ENCODE results near the gene RAPGEF6. TPM values are rescaled to one million over a fixed set of nuclear protein-coding genes. Genes with fewer than 3 reads are reported as not detected.

RAPGEF6 gene
- total RNA-seq, 1 experiment from 2014 or later: 9.7 TPM

GRCh38 chr5:131386124-131386523, 248.9 kb downstream of the RAPGEF6 start:
- POLR2A ChIA-PET (ENCODE audit: unreplicated experiment): no interaction called here
- H3F3A ChIP-seq (ENCODE audit: low read length, unreplicated experiment): no peaks in the 10 kb centered on the region
- DNase-seq (no peak), ATAC-seq (no peak)
- H3K4me1 ChIP-seq (ENCODE audit: insufficient read depth, low read length): peaks cover 8% of the 10 kb centered on the region; the same call in 1 of the 2 replicates
- no peak overlapping the region for H3K4me2 ChIP-seq (ENCODE audit: low read length)
- no peaks in the 10 kb centered on the region for H3K9me3 ChIP-seq (ENCODE audit: low read length)
- BruUV-seq (replicated peaks): no TSS peak
- no peak overlapping the region for H3K4me3 ChIP-seq (ENCODE audit: low read length)
- no peaks in the 10 kb centered on the region for H4K20me1 ChIP-seq (ENCODE audit: low read length)
- no peak overlapping the region; the same call in 1 of the 2 replicates for H3K27ac ChIP-seq (ENCODE audit: low read length)
- H2AFZ ChIP-seq (ENCODE audit: low read length): no peak overlapping the region
- no peak overlapping the region for H3K9ac ChIP-seq (ENCODE audit: low read length)
- H3K27me3 ChIP-seq (ENCODE audit: low read length): no peaks in the 10 kb centered on the region
- peaks cover 3% of the 10 kb centered on the region; the same call in 1 of the 2 replicates for H3K36me3 ChIP-seq (ENCODE audit: low read depth, low read length)
- CTCF ChIA-PET: no interaction called here
- intact Hi-C loops (cut with micrococcal nuclease): loop anchor here (10.0 kb wide), 1 partner anchor 221 kb away; the partner anchor contains the start of gene HINT1
- H3K9me2 ChIP-seq (replicated peaks; ENCODE audit: low read length): no peaks in the 10 kb centered on the region
- no peaks in the 10 kb centered on the region for H3K79me2 ChIP-seq (ENCODE audit: low read length)
- TF ChIP-seq EZH2phosphoT487 (IDR thresholded peaks at IDR 0.05; ENCODE audit: borderline replicate concordance, low read length): no peak
- no peak for TF ChIP-seq CTCF (conservative IDR thresholded peaks at IDR 0.05; ENCODE audit: low read depth, low read length)
- TF ChIP-seq EZH2 (IDR thresholded peaks at IDR 0.05; ENCODE audit: low read length, unreplicated experiment): no peak

GRCh38 chr5:131384616-131385214, 250.3 kb downstream of the RAPGEF6 start:
- H4K20me1 ChIP-seq (ENCODE audit: low read length): no peaks in the 10 kb centered on the region

More at GRCh38 chr5:131384616-131385214, 250.3 kb downstream of the RAPGEF6 start:
- Histone ChIP-seq H3K36me3 (ENCODE audit: low read depth, low read length) (peaks cover 3% of the 10 kb centered on the region; the same call in 1 of the 2 replicates), H3K79me2 (ENCODE audit: low read length) (no peaks in the 10 kb centered on the region), H3K4me2 (ENCODE audit: low read length) (no peak overlapping the region), H3K27ac (ENCODE audit: low read length) (no peak overlapping the region), H3K4me3 (ENCODE audit: low read length) (no peak overlapping the region), H3F3A (ENCODE audit: low read length, unreplicated experiment) (no peaks in the 10 kb centered on the region), H3K9me2 (replicated peaks; ENCODE audit: low read length) (no peaks in the 10 kb centered on the region), H3K9me3 (ENCODE audit: low read length) (no peaks in the 10 kb centered on the region), H2AFZ (ENCODE audit: low read length) (no peak overlapping the region), H3K9ac (ENCODE audit: low read length) (no peak overlapping the region), H3K4me1 (ENCODE audit: insufficient read depth, low read length) (peaks cover 14% of the 10 kb centered on the region; the same call in 1 of the 2 replicates), H3K27me3 (ENCODE audit: low read length) (no peaks in the 10 kb centered on the region)
- DNase-seq: no peak
- POLR2A ChIA-PET (ENCODE audit: unreplicated experiment): no interaction called here
- intact Hi-C loops (cut with micrococcal nuclease): loop anchor here (10.0 kb wide), 1 partner anchor 220 kb away; the partner anchor contains the start of gene HINT1
- CTCF ChIA-PET: no interaction called here
- TF ChIP-seq EZH2phosphoT487 (IDR thresholded peaks at IDR 0.05; ENCODE audit: borderline replicate concordance, low read length) (no peak), EZH2 (IDR thresholded peaks at IDR 0.05; ENCODE audit: low read length, unreplicated experiment) (no peak), CTCF (conservative IDR thresholded peaks at IDR 0.05; ENCODE audit: low read depth, low read length) (no peak)
- no TSS peak for BruUV-seq (replicated peaks)
- no peak for ATAC-seq
